Left cardiac atrium (tissue), 4 donors: Measurements from ENCODE around the gene FYB1. TPM values are rescaled to one million over a fixed set of nuclear protein-coding genes. Genes with fewer than 3 reads are reported as not detected.
"Not testable (repeated sequence)": the region's sequence is repeated elsewhere in the genome, so short reads cannot be mapped to it uniquely, and the experiment has no call there.

Source experiments
- ATAC-seq, 2 donors: fragments of 200-7000 bp; cut with Tn5 transposase; one replicate each; pipeline ENCODE4 v1.9.1; 2020; ENCODE audit warnings: mild to moderate bottlenecking in 2 of 2, moderate library complexity in 2 of 2
- DNase-seq: peaks from one replicate; pipeline ENCODE4 v3.0.0-alpha.2; 2020
- intact Hi-C, 2 donors: fragments of 100-400 bp; cut with DNase I; formaldehyde crosslinking; loops; one replicate each; pipeline versions ENCODE4 v1.14.1 to v1.15.1; 2022 to 2023
- long read RNA-seq: library from polyadenylated mRNA; unstranded; transcript quantifications from one replicate; pipeline ENCODE4 v2.0.0, GENCODE V29; 2021
- total RNA-seq, 2 donors: library from RNA; stranded (reverse); fragmentation: NEBNext Ultra II Directional; extraction: Animal tissue kit (Norgen Biotek cat#: 25700); gene quantifications; one replicate each; pipeline ENCODE4 v1.2.1, GENCODE V29; 2021
- donor health status: DM: no; HTN: yes; CAD: no.
- donor health status: DM: no; HTN: yes; CAD: no; lungs with severe emphysema.
- donor health status: DM: yes; HTN: yes; CAD: no.
- donor health status: Dilated cardiomyopathy.

The FYB1 gene
- 10 to 100 TPM in 1 of 2 donors, 1 to 10 TPM in 1; 5.0 to 13.4 TPM for total RNA-seq
- long read RNA-seq, partial matches to known transcripts: 1 of 1 reads
- long read RNA-seq, other reads (novel, unspliced or antisense): 0 of 1 reads

- ATAC-seq (peak; percentile 47 to 70), DNase-seq (peak; percentile 48)
- intact Hi-C loops: loop anchor here in 1 of 2 donors (5.0 kb wide), 2 partner anchors 328 to 353 kb away; no protein-coding TSS in a partner anchor
These were observed at the start of gene FYB1 for GRCh38 chr5:39219437-39219836. TSS of gene FYB1 (minus strand) at chr5:39219563. CDS start at chr5:39202960, 16,603 bp downstream.

DNA sequence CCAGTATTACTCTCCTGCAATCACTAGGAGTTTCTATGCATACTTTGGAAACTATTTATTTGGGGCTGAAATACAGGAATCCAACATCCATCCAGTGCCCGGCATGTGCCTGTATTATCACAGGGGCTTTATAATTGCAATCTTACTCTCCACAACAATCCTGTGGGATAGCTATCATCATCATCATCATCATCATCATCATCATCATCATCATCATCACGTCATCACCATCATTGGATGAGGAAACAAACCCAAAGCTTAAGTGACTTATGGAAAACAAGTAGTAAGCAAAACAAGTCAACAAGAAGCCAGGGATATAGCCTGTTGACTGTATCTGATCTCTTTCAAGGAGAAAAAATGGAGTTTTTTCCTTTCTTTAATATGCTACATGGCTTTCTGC is 47.8 kb upstream of the FYB1 start:
- no peak for DNase-seq
- ATAC-seq: no peak
- intact Hi-C loops: no loop called here

GRCh38 chr5:39266442-39266841 is 47.1 kb upstream of the FYB1 start:
- intact Hi-C loops: no loop called here
- no peak for DNase-seq
- no peak for ATAC-seq

- ATAC-seq: no peak
- no peak for DNase-seq
- intact Hi-C loops: no loop called here
These were observed 45.2 kb upstream of the FYB1 start for GRCh38 chr5:39264528-39264927.

DNA sequence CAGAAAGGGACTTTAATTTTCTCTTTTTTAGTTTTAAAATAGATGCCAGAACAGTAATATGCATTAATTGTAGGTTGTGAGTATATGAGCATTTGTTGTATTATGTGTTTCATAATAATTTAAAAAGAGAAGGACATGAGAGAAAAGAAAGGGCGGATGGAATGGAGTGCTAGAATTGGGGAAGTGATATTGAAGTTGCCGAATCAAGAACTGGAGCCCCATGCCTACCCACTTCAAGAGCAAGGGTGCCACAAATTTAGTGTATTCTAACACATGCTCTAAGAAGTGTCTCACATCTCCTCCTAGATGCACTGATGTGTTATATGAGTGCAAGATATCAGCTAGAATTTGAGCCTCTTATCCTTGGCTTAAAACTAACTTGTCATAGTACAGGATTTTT is 43.6 kb upstream of the FYB1 start:
- DNase-seq (no peak), ATAC-seq (peak in 1 of 2 donors; percentile 31)
- intact Hi-C loops: no loop called here

DNA sequence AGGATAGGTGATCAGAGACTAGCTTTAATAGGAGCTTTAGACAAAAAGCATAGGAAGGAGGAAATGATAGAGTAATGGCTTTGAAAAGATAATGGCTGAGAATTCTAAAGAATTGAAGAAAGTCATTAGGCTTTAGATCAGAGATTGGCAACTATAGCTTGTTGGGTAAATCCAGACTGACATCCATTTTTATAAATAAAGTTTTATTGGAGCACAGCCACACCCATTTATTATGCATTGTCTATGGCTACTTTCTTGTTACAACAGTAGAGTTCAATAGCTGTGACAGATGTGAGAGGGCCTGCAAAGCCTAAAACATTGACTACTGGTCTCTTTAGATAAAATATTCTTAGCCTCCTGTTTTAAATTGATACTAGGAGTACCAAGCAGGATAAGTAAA is 40.7 kb upstream of the FYB1 start:
- ATAC-seq (no peak), DNase-seq (no peak)
- intact Hi-C loops: no loop called here

GRCh38 chr5:39257554-39257953 is 38.2 kb upstream of the FYB1 start:
- intact Hi-C loops: no loop called here
- ATAC-seq: no peak

GRCh38 chr5:39256477-39257235 is 37.3 kb upstream of the FYB1 start:
- DNase-seq: no peak
- ATAC-seq: peak in 1 of 2 donors; percentile 62
- intact Hi-C loops: no loop called here

More at GRCh38 chr5:39257554-39257953, 38.2 kb upstream of the FYB1 start:
- DNase-seq: no peak

DNA sequence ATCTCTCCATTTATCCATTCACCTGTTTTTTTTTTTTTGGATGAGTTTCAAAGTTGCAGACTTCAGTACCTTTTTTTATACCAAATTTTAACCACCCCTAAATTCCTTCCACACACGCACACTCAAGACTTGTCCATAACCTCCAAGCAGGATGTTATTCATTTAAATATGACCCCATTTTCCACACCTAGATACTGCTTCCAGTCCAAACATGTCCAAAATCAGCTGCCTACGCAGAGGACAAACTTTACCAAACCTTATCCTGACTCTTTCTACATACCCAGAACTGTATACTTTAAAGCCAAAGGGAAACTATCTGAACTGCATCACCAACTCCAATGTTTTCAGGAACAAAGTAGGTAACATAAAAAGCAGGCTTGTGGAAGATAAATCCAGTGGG is 36.0 kb upstream of the FYB1 start:
- intact Hi-C loops: no loop called here
- no peak for DNase-seq
- no peak for ATAC-seq

DNA sequence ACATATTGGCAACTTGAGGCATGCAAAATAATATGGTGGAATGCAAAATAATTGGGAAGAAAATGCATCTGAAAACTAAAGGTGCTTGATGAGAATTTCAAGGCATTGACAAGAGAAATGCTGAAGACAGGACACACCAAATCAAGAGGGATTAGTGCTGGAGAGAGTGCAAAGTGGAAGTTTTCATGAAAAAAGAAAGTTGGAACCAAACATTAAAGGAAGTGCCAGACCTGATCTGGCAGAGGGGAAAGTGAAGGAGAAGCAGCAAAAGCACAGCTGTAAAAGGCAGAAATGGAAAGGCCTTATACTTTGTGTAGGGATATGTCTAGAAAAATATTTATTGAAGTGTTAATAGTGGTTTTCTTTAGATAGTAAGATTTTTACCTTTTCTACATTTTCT is 35.3 kb upstream of the FYB1 start:
- intact Hi-C loops: no loop called here
- no peak for ATAC-seq
- DNase-seq: no peak

GRCh38 chr5:39253196-39253595 is 33.8 kb upstream of the FYB1 start:
- intact Hi-C loops: no loop called here
- ATAC-seq (no peak), DNase-seq (no peak)

GRCh38 chr5:39249564-39250274 is 30.4 kb upstream of the FYB1 start:
- no peak for ATAC-seq
- DNase-seq: no peak
- intact Hi-C loops: no loop called here

GRCh38 chr5:39249069-39249468 is 29.7 kb upstream of the FYB1 start:
- no peak for DNase-seq
- no peak for ATAC-seq
- intact Hi-C loops: no loop called here

GRCh38 chr5:39240750-39241149 is 21.4 kb upstream of the FYB1 start:
- intact Hi-C loops: no loop called here
- no peak for DNase-seq
- no peak for ATAC-seq

- ATAC-seq (no peak), DNase-seq (no peak)
- intact Hi-C loops: no loop called here
These were observed 19.2 kb upstream of the FYB1 start for GRCh38 chr5:39238366-39239105.

- intact Hi-C loops: no loop called here
- DNase-seq (no peak), ATAC-seq (no peak)
These were observed 17.4 kb upstream of the FYB1 start for GRCh38 chr5:39236718-39237117.

DNA sequence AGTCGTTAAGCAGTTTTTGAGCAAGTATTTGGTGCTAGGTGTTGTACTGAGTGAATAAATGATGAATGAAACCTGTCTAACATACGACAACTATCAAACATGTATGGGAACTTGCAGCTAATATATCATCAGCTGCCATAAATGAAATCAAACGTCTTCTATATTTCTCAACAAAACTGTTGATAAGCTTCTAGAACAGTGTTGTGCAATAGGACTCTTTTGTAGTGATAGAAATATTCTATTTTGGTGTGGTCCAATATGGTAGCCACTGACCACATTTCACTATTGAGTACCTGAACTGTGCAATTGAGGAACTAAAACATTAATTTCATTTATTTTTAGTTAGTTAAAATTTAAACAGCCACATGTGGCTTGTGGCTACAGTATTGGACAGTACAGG is 16.3 kb upstream of the FYB1 start:
- intact Hi-C loops: no loop called here
- DNase-seq (no peak), ATAC-seq (no peak)

GRCh38 chr5:39234494-39234893 is 15.1 kb upstream of the FYB1 start:
- intact Hi-C loops, DNase-seq, ATAC-seq: not testable (repeated sequence)

- DNase-seq (no peak), ATAC-seq (no peak)
- intact Hi-C loops: no loop called here
These were observed 14.4 kb upstream of the FYB1 start for GRCh38 chr5:39233783-39234182.
